ENCODE data around the gene PRRT4. TPM values are rescaled to one million over a fixed set of nuclear protein-coding genes. Genes with fewer than 3 reads are reported as not detected.

The PRRT4 gene
- total and polyA plus RNA-seq, 7 experiments from 2014 or later, result 0.27 to 1.1 (median 0.51) TPM; not detected in 2

- Mint-ChIP-seq H3K4me1 (peaks cover 17 to 38% (median 27%) of the 10 kb centered on the region in 7 donors), H3K27me3 (no peaks in the 10 kb centered on the region), H3K9me3 (no peaks in the 10 kb centered on the region), H3K4me3 (peak overlapping the region in 2 of 10 donors; percentile 21 to 53), H3K36me3 (peaks cover 12 to 66% (median 52%) of the 10 kb centered on the region in 5 donors), H3K27ac (peak overlapping the region in 5 of 9 donors; percentile 2 to 75 (median 56))
- no peak overlapping the region for H3K27ac ChIP-seq (ENCODE audit: low read depth, low read length)
- peaks cover 5 to 33% of the 10 kb centered on the region in 2 donors for H3K4me1 ChIP-seq (ENCODE audit: control insufficient read depth in 2 of 2, insufficient read depth in 2 of 2, low read length in 2 of 2)
- ATAC-seq (peak; percentile 12), DNase-seq (no peak)
- CTCF ChIA-PET, result no interaction called here
- intact Hi-C loops (cut with micrococcal nuclease), result loop anchor here in 1 of 2 donors (10.0 kb wide), 1 partner anchor 616 kb away; no protein-coding TSS in a partner anchor
- POLR2A ChIA-PET, result no interaction called here
- no peak overlapping the region for H3K4me3 ChIP-seq (ENCODE audit: low read length)
- no peaks in the 10 kb centered on the region for H3K9me3 ChIP-seq (ENCODE audit: control insufficient read depth in 2 of 3, low read length in 3 of 3)
- H3K27me3 ChIP-seq (ENCODE audit: control insufficient read depth in 2 of 2, insufficient read depth in 2 of 2, low read length in 2 of 2), result no peaks in the 10 kb centered on the region
- H3K36me3 ChIP-seq (ENCODE audit: control insufficient read depth in 2 of 3, insufficient read depth in 3 of 3, low read length in 3 of 3), result peaks cover 18 to 83% (median 38%) of the 10 kb centered on the region in 3 experiments
Observed at GRCh38 chr7:128321044-128321422, 40.5 kb downstream of the PRRT4 start.

GRCh38 chr7:128318691-128319090, 42.8 kb downstream of the PRRT4 start:
- H3K36me3 ChIP-seq (ENCODE audit: control insufficient read depth in 2 of 3, insufficient read depth in 3 of 3, low read length in 3 of 3), result peaks cover 23 to 82% (median 44%) of the 10 kb centered on the region in 3 experiments
- peaks cover 17 to 43% (median 27%) of the 10 kb centered on the region in 7 donors for H3K4me1 Mint-ChIP-seq
- H3K27ac ChIP-seq (ENCODE audit: low read depth, low read length), result no peak overlapping the region
- H3K4me1 ChIP-seq (ENCODE audit: control insufficient read depth in 2 of 2, insufficient read depth in 2 of 2, low read length in 2 of 2), result peaks cover 5 to 33% of the 10 kb centered on the region in 2 donors
- H3K27me3 Mint-ChIP-seq, result no peaks in the 10 kb centered on the region
- no peaks in the 10 kb centered on the region for H3K9me3 ChIP-seq (ENCODE audit: control insufficient read depth in 2 of 3, low read length in 3 of 3)
- no peaks in the 10 kb centered on the region for H3K9me3 Mint-ChIP-seq
- no peak for ATAC-seq
- CTCF ChIA-PET, result no interaction called here
- H3K27ac Mint-ChIP-seq, result peak overlapping the region in 5 of 9 donors; percentile 20 to 73 (median 63)
- no peak overlapping the region for H3K4me3 Mint-ChIP-seq
- DNase-seq, result no peak
- no peaks in the 10 kb centered on the region for H3K27me3 ChIP-seq (ENCODE audit: control insufficient read depth in 2 of 2, insufficient read depth in 2 of 2, low read length in 2 of 2)
- POLR2A ChIA-PET, result interaction anchor here (0.6 to 0.7 kb wide), 2 partner anchors 9 to 12 kb away, joined by 3 to 5 read pairs; no protein-coding TSS in a partner anchor
- H3K4me3 ChIP-seq (ENCODE audit: low read length), result no peak overlapping the region
- intact Hi-C loops (cut with micrococcal nuclease), result no loop called here
- peaks cover 17 to 66% (median 53%) of the 10 kb centered on the region in 5 donors for H3K36me3 Mint-ChIP-seq

GRCh38 chr7:128311013-128311412, 50.5 kb downstream of the PRRT4 start:
- H3K36me3 ChIP-seq (ENCODE audit: control insufficient read depth in 2 of 3, insufficient read depth in 3 of 3, low read length in 3 of 3), result peaks cover 8 to 89% (median 42%) of the 10 kb centered on the region in 3 experiments
- intact Hi-C loops (cut with micrococcal nuclease), result no loop called here
- no peak overlapping the region for H3K27ac Mint-ChIP-seq
- no peaks in the 10 kb centered on the region for H3K4me1 ChIP-seq (ENCODE audit: control insufficient read depth in 2 of 2, insufficient read depth in 2 of 2, low read length in 2 of 2)
- DNase-seq (no peak), ATAC-seq (no peak)
- no peak overlapping the region for H3K4me3 Mint-ChIP-seq
- no peaks in the 10 kb centered on the region for H3K9me3 Mint-ChIP-seq
- H3K36me3 Mint-ChIP-seq, result peaks cover 16 to 86% (median 51%) of the 10 kb centered on the region in 5 donors
- CTCF ChIA-PET, result no interaction called here
- H3K4me3 ChIP-seq (ENCODE audit: low read length), result no peak overlapping the region
- no peaks in the 10 kb centered on the region for H3K27me3 ChIP-seq (ENCODE audit: control insufficient read depth in 2 of 2, insufficient read depth in 2 of 2, low read length in 2 of 2)
- H3K27ac ChIP-seq (ENCODE audit: low read depth, low read length), result no peak overlapping the region
- H3K9me3 ChIP-seq (ENCODE audit: control insufficient read depth in 2 of 3, low read length in 3 of 3), result no peaks in the 10 kb centered on the region
- H3K27me3 Mint-ChIP-seq, result no peaks in the 10 kb centered on the region
- POLR2A ChIA-PET, result no interaction called here
- peaks cover 0 to 6% (median 0%) of the 10 kb centered on the region in 7 donors for H3K4me1 Mint-ChIP-seq

- ChIA-PET POLR2A (no interaction called here), CTCF (no interaction called here)
- Histone ChIP-seq H3K4me3 (ENCODE audit: low read length) (no peak overlapping the region), H3K27ac (ENCODE audit: low read depth, low read length) (no peak overlapping the region), H3K36me3 (ENCODE audit: control insufficient read depth in 2 of 3, insufficient read depth in 3 of 3, low read length in 3 of 3) (peaks cover 7 to 89% (median 39%) of the 10 kb centered on the region in 3 experiments), H3K4me1 (ENCODE audit: control insufficient read depth in 2 of 2, insufficient read depth in 2 of 2, low read length in 2 of 2) (no peaks in the 10 kb centered on the region), H3K27me3 (ENCODE audit: control insufficient read depth in 2 of 2, insufficient read depth in 2 of 2, low read length in 2 of 2) (no peaks in the 10 kb centered on the region), H3K9me3 (ENCODE audit: control insufficient read depth in 2 of 3, low read length in 3 of 3) (no peaks in the 10 kb centered on the region)
- DNase-seq (no peak), ATAC-seq (no peak)
- intact Hi-C loops (cut with micrococcal nuclease), result no loop called here
- Mint-ChIP-seq H3K9me3 (no peaks in the 10 kb centered on the region), H3K4me1 (peaks cover 0 to 6% (median 0%) of the 10 kb centered on the region in 7 donors), H3K27me3 (no peaks in the 10 kb centered on the region), H3K36me3 (peaks cover 16 to 86% (median 48%) of the 10 kb centered on the region in 5 donors), H3K4me3 (no peak overlapping the region), H3K27ac (no peak overlapping the region)
Observed at GRCh38 chr7:128310499-128310898, 51.0 kb downstream of the PRRT4 start.

GRCh38 chr7:128309976-128310375, 51.5 kb downstream of the PRRT4 start:
- POLR2A ChIA-PET, result no interaction called here
- intact Hi-C loops (cut with micrococcal nuclease), result no loop called here

GRCh38 chr7:128309124-128309523, 52.4 kb downstream of the PRRT4 start:
- intact Hi-C loops (cut with micrococcal nuclease), result no loop called here
- POLR2A ChIA-PET, result interaction anchor here (0.5 kb wide), 1 partner anchor 9 kb away, joined by 3 read pairs; no protein-coding TSS in a partner anchor
- Histone ChIP-seq H3K36me3 (ENCODE audit: control insufficient read depth in 2 of 3, insufficient read depth in 3 of 3, low read length in 3 of 3) (peaks cover 0 to 86% (median 32%) of the 10 kb centered on the region in 3 experiments), H3K9me3 (ENCODE audit: control insufficient read depth in 2 of 3, low read length in 3 of 3) (no peaks in the 10 kb centered on the region), H3K4me3 (ENCODE audit: low read length) (no peak overlapping the region), H3K27ac (ENCODE audit: low read depth, low read length) (no peak overlapping the region), H3K27me3 (ENCODE audit: control insufficient read depth in 2 of 2, insufficient read depth in 2 of 2, low read length in 2 of 2) (no peaks in the 10 kb centered on the region), H3K4me1 (ENCODE audit: control insufficient read depth in 2 of 2, insufficient read depth in 2 of 2, low read length in 2 of 2) (no peaks in the 10 kb centered on the region)
- no peak for ATAC-seq
- Mint-ChIP-seq H3K4me3 (no peak overlapping the region), H3K4me1 (peaks cover 0 to 2% (median 0%) of the 10 kb centered on the region in 7 donors), H3K27ac (peak overlapping the region in 2 of 9 donors; percentile 1 to 38), H3K27me3 (no peaks in the 10 kb centered on the region), H3K9me3 (no peaks in the 10 kb centered on the region), H3K36me3 (peaks cover 10 to 79% (median 41%) of the 10 kb centered on the region in 5 donors)
- no peak for DNase-seq
- CTCF ChIA-PET, result no interaction called here

More at GRCh38 chr7:128309976-128310375, 51.5 kb downstream of the PRRT4 start:
- Histone ChIP-seq H3K4me1 (ENCODE audit: control insufficient read depth in 2 of 2, insufficient read depth in 2 of 2, low read length in 2 of 2) (no peaks in the 10 kb centered on the region), H3K4me3 (ENCODE audit: low read length) (no peak overlapping the region), H3K27me3 (ENCODE audit: control insufficient read depth in 2 of 2, insufficient read depth in 2 of 2, low read length in 2 of 2) (no peaks in the 10 kb centered on the region), H3K27ac (ENCODE audit: low read depth, low read length) (no peak overlapping the region), H3K36me3 (ENCODE audit: control insufficient read depth in 2 of 3, insufficient read depth in 3 of 3, low read length in 3 of 3) (peaks cover 1 to 89% (median 39%) of the 10 kb centered on the region in 3 experiments), H3K9me3 (ENCODE audit: control insufficient read depth in 2 of 3, low read length in 3 of 3) (no peaks in the 10 kb centered on the region)
- Mint-ChIP-seq H3K27ac (peak overlapping the region in 1 of 9 donors; percentile 58), H3K4me3 (no peak overlapping the region), H3K4me1 (peaks cover 0 to 4% (median 0%) of the 10 kb centered on the region in 7 donors), H3K9me3 (no peaks in the 10 kb centered on the region), H3K36me3 (peaks cover 13 to 86% (median 44%) of the 10 kb centered on the region in 5 donors), H3K27me3 (no peaks in the 10 kb centered on the region)
- no peak for ATAC-seq
- CTCF ChIA-PET, result no interaction called here
- DNase-seq, result no peak

GRCh38 chr7:128307061-128307460, 54.4 kb downstream of the PRRT4 start:
- POLR2A ChIA-PET, result no interaction called here
- Histone ChIP-seq H3K4me1 (ENCODE audit: control insufficient read depth in 2 of 2, insufficient read depth in 2 of 2, low read length in 2 of 2) (no peaks in the 10 kb centered on the region), H3K27ac (ENCODE audit: low read depth, low read length) (no peak overlapping the region), H3K9me3 (ENCODE audit: control insufficient read depth in 2 of 3, low read length in 3 of 3) (no peaks in the 10 kb centered on the region), H3K36me3 (ENCODE audit: control insufficient read depth in 2 of 3, insufficient read depth in 3 of 3, low read length in 3 of 3) (peaks cover 0 to 81% (median 27%) of the 10 kb centered on the region in 3 experiments), H3K4me3 (ENCODE audit: low read length) (no peak overlapping the region), H3K27me3 (ENCODE audit: control insufficient read depth in 2 of 2, insufficient read depth in 2 of 2, low read length in 2 of 2) (no peaks in the 10 kb centered on the region)
- H3K9me3 Mint-ChIP-seq, result no peaks in the 10 kb centered on the region
- no peak for DNase-seq
- peaks cover 5 to 65% (median 32%) of the 10 kb centered on the region in 5 donors for H3K36me3 Mint-ChIP-seq
- H3K4me3 Mint-ChIP-seq, result no peak overlapping the region
- no peak for ATAC-seq
- H3K27me3 Mint-ChIP-seq, result no peaks in the 10 kb centered on the region
- intact Hi-C loops (cut with micrococcal nuclease), result no loop called here
- peaks cover 0 to 2% (median 0%) of the 10 kb centered on the region in 7 donors for H3K4me1 Mint-ChIP-seq
- peak overlapping the region in 4 of 9 donors; percentile 4 to 63 (median 32) for H3K27ac Mint-ChIP-seq
- CTCF ChIA-PET, result no interaction called here

Data from naive thymus-derived CD4-positive, alpha-beta T cell (primary cell).